ENCODE data around the gene CFL2. TPM values are rescaled to one million over a fixed set of nuclear protein-coding genes. Genes with fewer than 3 reads are reported as not detected.
A peak's percentile ranks its signal among the peaks of the same experiment; 100 is the strongest.

Gene CFL2
- total RNA-seq (10 to 100 TPM in 4 of 5 experiments, 1 to 10 TPM in 1; 5.2 to 34.2 (median 11.7) TPM), polyA plus RNA-seq (1 to 10 TPM; 3.6 to 6.3 TPM), total RNA-seq (61.5 reads per million, percentile 75 among the genes with 10 or more reads in this experiment)

DNA sequence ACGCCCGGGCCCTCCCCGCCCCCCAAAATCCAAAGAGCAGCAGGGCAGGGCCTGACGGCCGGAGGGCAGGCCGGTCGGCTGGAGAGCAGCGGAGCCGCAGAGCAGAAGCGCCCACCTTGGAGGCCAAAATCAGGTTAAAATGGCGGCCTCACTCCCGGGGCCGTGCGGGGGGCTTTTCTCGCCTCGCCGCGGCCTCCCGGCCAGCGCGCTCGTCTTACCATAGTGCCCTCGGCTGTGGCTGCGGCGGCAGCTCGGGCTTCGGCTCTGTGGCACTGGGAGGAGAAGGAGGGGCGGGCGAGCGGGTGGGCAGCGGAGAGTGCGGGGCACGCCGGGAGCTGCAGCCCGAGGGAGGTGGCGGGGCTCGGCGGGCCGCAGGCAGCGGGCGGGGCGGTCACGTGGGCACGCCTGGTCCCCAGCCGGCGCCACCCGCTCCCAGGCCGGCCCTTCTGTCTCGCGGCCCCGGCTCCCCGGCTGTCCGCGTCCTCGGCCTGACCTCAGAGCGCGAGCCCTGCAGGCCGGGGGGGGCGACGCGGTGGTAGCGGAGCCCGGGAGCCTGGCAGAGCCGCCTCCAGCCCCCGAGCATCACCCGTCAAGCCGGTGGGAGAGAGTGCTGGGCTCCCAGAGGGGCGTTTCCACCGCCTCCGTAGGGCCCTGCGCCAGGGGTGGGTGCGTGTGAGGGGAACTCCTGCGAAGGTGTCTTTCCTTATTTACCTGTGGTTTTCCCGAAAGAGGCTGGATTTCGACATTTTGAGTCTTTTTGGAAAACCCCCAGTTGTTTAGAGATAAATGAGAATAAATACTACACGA lies at the start of gene CFL2:
CFL2 (minus strand) TSS at position 274 of the 807 bp plus-strand sequence; CDS start at position 221, 53 bp downstream.
- peaks cover 0 to 5% (median 0%) of the 10 kb centered on the region in 5 donors for H3K36me3 Mint-ChIP-seq
- Histone ChIP-seq H3K27me3 (ENCODE audit: control insufficient read depth in 2 of 2, insufficient read depth in 2 of 2, low read length in 2 of 2) (no peaks in the 10 kb centered on the region), H3K9me3 (ENCODE audit: control insufficient read depth in 2 of 3, low read length in 3 of 3) (no peaks in the 10 kb centered on the region), H3K4me3 (ENCODE audit: low read length) (peak within 1 kb of the TSS; percentile 62), H3K36me3 (ENCODE audit: control insufficient read depth in 2 of 3, insufficient read depth in 3 of 3, low read length in 3 of 3) (peaks cover 0 to 3% (median 0%) of the 10 kb centered on the region in 3 experiments), H3K4me1 (ENCODE audit: control insufficient read depth in 2 of 2, insufficient read depth in 2 of 2, low read length in 2 of 2) (peaks cover 4 to 6% of the 10 kb centered on the region in 2 donors), H3K27ac (ENCODE audit: low read depth, low read length) (peak within 1 kb of the TSS; percentile 93)
- no peaks in the 10 kb centered on the region for H3K9me3 Mint-ChIP-seq
- CTCF ChIA-PET = no interaction called here
- H3K4me3 Mint-ChIP-seq = peak within 1 kb of the TSS; percentile 89 to 97 (median 92)
- peaks cover 8 to 39% (median 27%) of the 10 kb centered on the region in 7 donors for H3K4me1 Mint-ChIP-seq
- DNase-seq (peak; percentile 41 to 85 (median 54)), ATAC-seq (peak; percentile 86)
- H3K27ac Mint-ChIP-seq = peak within 1 kb of the TSS; percentile 85 to 95 (median 92)
- POLR2A ChIA-PET = interaction anchor here (0.6 to 1.6 kb wide), 4 partner anchors 10 to 408 kb away, joined by 3 to 5 read pairs (median 4); partner anchors contain the start of genes PPP2R3C and PRORP
- intact Hi-C loops (cut with micrococcal nuclease) = loop anchor here (1.0 to 10.0 kb wide), 11 partner anchors 22 to 1093 kb away; partner anchors contain the start of genes SRP54 (in 2 of the 2), EAPP (in 1 of the 2), FAM177A1 (in 1 of the 2) and NFKBIA (in 1 of the 2)
- H3K27me3 Mint-ChIP-seq = peaks cover 0 to 20% (median 0%) of the 10 kb centered on the region in 5 donors

DNA sequence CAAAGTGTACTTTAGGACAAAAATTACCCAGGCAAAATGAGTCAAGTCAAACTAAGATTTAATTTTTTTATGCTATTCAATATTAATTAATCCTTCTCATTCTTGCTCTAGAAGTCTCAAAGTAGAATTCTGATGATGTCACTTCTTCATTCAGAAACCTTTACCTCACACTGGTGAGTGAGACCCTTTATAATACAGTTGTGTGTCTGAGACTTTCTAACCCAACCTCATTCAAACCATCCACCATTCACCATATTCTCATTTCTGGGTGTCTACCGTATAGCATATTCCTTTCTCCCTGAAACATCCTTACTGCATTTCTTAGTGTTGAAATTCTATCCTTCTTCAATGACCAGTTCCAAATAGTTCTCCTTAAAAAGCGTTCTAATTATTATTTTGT lies 40.8 kb upstream of the CFL2 start:
- H3K27me3 ChIP-seq (ENCODE audit: control insufficient read depth in 2 of 2, insufficient read depth in 2 of 2, low read length in 2 of 2) = no peaks in the 10 kb centered on the region
- H3K9me3 ChIP-seq (ENCODE audit: control insufficient read depth in 2 of 3, low read length in 3 of 3) = no peaks in the 10 kb centered on the region
- CTCF ChIA-PET = no interaction called here
- H3K9me3 Mint-ChIP-seq = no peaks in the 10 kb centered on the region
- H3K36me3 Mint-ChIP-seq = peaks cover 0 to 35% (median 16%) of the 10 kb centered on the region in 5 donors
- no peak overlapping the region for H3K27ac ChIP-seq (ENCODE audit: low read depth, low read length)
- H3K27ac Mint-ChIP-seq = peak overlapping the region in 2 of 9 donors; percentile 3 to 19
- DNase-seq = no peak
- H3K27me3 Mint-ChIP-seq = no peaks in the 10 kb centered on the region
- H3K4me1 ChIP-seq (ENCODE audit: control insufficient read depth in 2 of 2, insufficient read depth in 2 of 2, low read length in 2 of 2) = no peaks in the 10 kb centered on the region
- POLR2A ChIA-PET = no interaction called here
- no peak overlapping the region for H3K4me3 Mint-ChIP-seq
- H3K4me3 ChIP-seq (ENCODE audit: low read length) = no peak overlapping the region
- no peak for ATAC-seq
- no peaks in the 10 kb centered on the region for H3K4me1 Mint-ChIP-seq
- H3K36me3 ChIP-seq (ENCODE audit: control insufficient read depth in 2 of 3, insufficient read depth in 3 of 3, low read length in 3 of 3) = peaks cover 0 to 39% (median 8%) of the 10 kb centered on the region in 3 experiments
- intact Hi-C loops (cut with micrococcal nuclease) = no loop called here

DNA sequence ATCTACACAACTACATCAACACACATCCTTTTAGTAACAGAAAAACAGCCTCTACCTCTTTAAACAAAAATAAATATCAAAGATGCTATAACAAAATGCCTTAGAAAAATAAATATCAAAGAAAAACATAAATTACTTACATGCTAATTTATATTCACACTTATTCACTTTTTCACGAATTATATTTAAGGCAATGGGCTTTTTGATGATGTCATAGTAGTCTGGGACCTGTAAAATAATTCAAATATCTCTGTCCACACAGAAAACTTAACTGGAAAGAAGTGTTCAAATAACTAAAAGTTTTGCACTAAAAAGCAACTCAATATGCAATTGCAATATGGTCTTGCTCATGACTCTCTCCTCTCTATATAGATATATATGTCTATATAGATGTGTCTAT lies 40.3 kb upstream of the CFL2 start:
- H3K4me1 ChIP-seq (ENCODE audit: control insufficient read depth in 2 of 2, insufficient read depth in 2 of 2, low read length in 2 of 2) = no peaks in the 10 kb centered on the region
- H3K4me3 ChIP-seq (ENCODE audit: low read length) = no peak overlapping the region
- intact Hi-C loops (cut with micrococcal nuclease) = no loop called here
- peaks cover 0 to 33% (median 8%) of the 10 kb centered on the region in 3 experiments for H3K36me3 ChIP-seq (ENCODE audit: control insufficient read depth in 2 of 3, insufficient read depth in 3 of 3, low read length in 3 of 3)
- Mint-ChIP-seq H3K36me3 (peaks cover 0 to 33% (median 17%) of the 10 kb centered on the region in 5 donors), H3K4me3 (no peak overlapping the region), H3K27me3 (no peaks in the 10 kb centered on the region), H3K27ac (peak overlapping the region in 3 of 9 donors; percentile 28 to 72 (median 48)), H3K9me3 (no peaks in the 10 kb centered on the region), H3K4me1 (no peaks in the 10 kb centered on the region)
- ATAC-seq (no peak), DNase-seq (no peak)
- no peaks in the 10 kb centered on the region for H3K27me3 ChIP-seq (ENCODE audit: control insufficient read depth in 2 of 2, insufficient read depth in 2 of 2, low read length in 2 of 2)
- ChIA-PET CTCF (no interaction called here), POLR2A (no interaction called here)
- no peaks in the 10 kb centered on the region for H3K9me3 ChIP-seq (ENCODE audit: control insufficient read depth in 2 of 3, low read length in 3 of 3)
- H3K27ac ChIP-seq (ENCODE audit: low read depth, low read length) = no peak overlapping the region

DNA sequence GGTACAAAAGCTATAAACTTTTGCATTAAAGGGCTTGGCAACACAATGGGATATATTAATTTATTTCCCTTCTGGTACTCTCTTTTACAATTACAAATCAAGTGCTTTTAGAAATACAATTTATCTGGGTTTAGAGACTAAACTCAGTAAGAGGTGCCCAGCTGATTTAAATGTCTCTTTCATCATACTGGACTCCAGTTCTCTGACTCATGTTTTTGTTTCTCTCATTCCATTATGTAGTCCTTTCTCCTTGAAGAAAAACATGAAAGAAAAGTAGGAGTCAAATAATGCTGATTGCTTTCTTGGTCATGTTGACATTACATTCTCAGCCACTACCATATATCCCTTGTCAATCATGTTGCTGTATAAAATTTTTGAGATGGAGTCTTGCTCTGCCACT lies 36.3 kb upstream of the CFL2 start:
- Histone ChIP-seq H3K36me3 (ENCODE audit: control insufficient read depth in 2 of 3, insufficient read depth in 3 of 3, low read length in 3 of 3) (peaks cover 0 to 13% (median 0%) of the 10 kb centered on the region in 3 experiments), H3K9me3 (ENCODE audit: control insufficient read depth in 2 of 3, low read length in 3 of 3) (no peaks in the 10 kb centered on the region), H3K4me1 (ENCODE audit: control insufficient read depth in 2 of 2, insufficient read depth in 2 of 2, low read length in 2 of 2) (no peaks in the 10 kb centered on the region), H3K27me3 (ENCODE audit: control insufficient read depth in 2 of 2, insufficient read depth in 2 of 2, low read length in 2 of 2) (no peaks in the 10 kb centered on the region), H3K4me3 (ENCODE audit: low read length) (no peak overlapping the region), H3K27ac (ENCODE audit: low read depth, low read length) (no peak overlapping the region)
- Mint-ChIP-seq H3K27me3 (no peaks in the 10 kb centered on the region), H3K4me1 (no peaks in the 10 kb centered on the region), H3K4me3 (no peak overlapping the region), H3K9me3 (no peaks in the 10 kb centered on the region), H3K36me3 (peaks cover 0 to 19% (median 10%) of the 10 kb centered on the region in 5 donors), H3K27ac (no peak overlapping the region)
- DNase-seq (no peak), ATAC-seq (no peak)
- CTCF ChIA-PET = interaction anchor here (0.7 kb wide), 1 partner anchor 255 kb away, joined by 3 read pairs; no protein-coding TSS in a partner anchor
- POLR2A ChIA-PET = no interaction called here
- intact Hi-C loops (cut with micrococcal nuclease) = no loop called here

DNA sequence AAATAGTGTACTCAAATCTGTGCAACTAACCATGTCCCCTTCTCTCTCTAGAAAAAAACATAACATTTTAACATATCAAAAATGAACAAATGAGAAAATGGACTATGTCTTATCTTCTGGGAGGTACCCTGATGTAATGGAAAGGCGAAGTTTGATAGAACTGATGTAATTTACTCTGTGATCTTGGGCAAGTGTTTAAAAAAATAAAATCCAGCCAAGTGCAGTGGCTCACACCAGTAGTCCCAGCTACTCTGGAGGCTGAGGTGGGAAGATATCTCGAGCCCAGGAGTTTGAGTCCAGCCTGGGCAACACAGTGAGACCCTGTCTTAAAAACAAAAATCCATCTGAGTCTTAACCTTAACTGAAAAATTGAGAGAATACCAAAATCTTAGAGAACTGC lies 35.8 kb upstream of the CFL2 start:
- H3K9me3 Mint-ChIP-seq = no peaks in the 10 kb centered on the region
- H3K4me3 Mint-ChIP-seq = no peak overlapping the region
- Histone ChIP-seq H3K36me3 (ENCODE audit: control insufficient read depth in 2 of 3, insufficient read depth in 3 of 3, low read length in 3 of 3) (peaks cover 0 to 9% (median 0%) of the 10 kb centered on the region in 3 experiments), H3K4me3 (ENCODE audit: low read length) (no peak overlapping the region), H3K27me3 (ENCODE audit: control insufficient read depth in 2 of 2, insufficient read depth in 2 of 2, low read length in 2 of 2) (no peaks in the 10 kb centered on the region), H3K4me1 (ENCODE audit: control insufficient read depth in 2 of 2, insufficient read depth in 2 of 2, low read length in 2 of 2) (no peaks in the 10 kb centered on the region), H3K9me3 (ENCODE audit: control insufficient read depth in 2 of 3, low read length in 3 of 3) (no peaks in the 10 kb centered on the region), H3K27ac (ENCODE audit: low read depth, low read length) (no peak overlapping the region)
- ChIA-PET CTCF (interaction anchor here (0.7 kb wide), 1 partner anchor 256 kb away, joined by 3 read pairs; no protein-coding TSS in a partner anchor), POLR2A (no interaction called here)
- H3K27me3 Mint-ChIP-seq = no peaks in the 10 kb centered on the region
- no peak for DNase-seq
- no peak for ATAC-seq
- intact Hi-C loops (cut with micrococcal nuclease) = no loop called here
- peaks cover 0 to 15% (median 9%) of the 10 kb centered on the region in 5 donors for H3K36me3 Mint-ChIP-seq
- H3K4me1 Mint-ChIP-seq = no peaks in the 10 kb centered on the region
- H3K27ac Mint-ChIP-seq = no peak overlapping the region

DNA sequence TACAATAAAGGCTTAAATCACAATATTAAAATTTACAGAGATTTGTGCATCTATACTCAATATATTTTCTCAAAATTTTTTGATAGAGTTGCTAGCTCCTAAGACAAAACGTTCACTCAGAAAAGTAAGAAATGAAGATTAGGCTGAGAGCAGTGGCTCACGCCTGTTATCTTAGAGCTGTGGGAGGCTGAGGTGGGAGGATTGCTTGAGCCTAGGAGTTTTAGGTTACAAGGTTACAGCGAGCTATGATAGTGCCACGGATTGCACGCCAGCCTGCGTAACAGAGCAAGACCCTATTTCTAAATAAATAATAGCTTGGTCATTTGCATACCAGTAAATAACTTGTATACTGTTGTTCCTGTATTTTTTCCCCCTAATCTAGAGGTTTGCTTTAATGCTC lies 35.0 kb upstream of the CFL2 start:
- no peaks in the 10 kb centered on the region for H3K9me3 ChIP-seq (ENCODE audit: control insufficient read depth in 2 of 3, low read length in 3 of 3)
- H3K4me1 Mint-ChIP-seq = no peaks in the 10 kb centered on the region
- no peaks in the 10 kb centered on the region for H3K9me3 Mint-ChIP-seq
- no peaks in the 10 kb centered on the region for H3K27me3 ChIP-seq (ENCODE audit: control insufficient read depth in 2 of 2, insufficient read depth in 2 of 2, low read length in 2 of 2)
- DNase-seq (no peak), ATAC-seq (no peak)
- no peaks in the 10 kb centered on the region for H3K4me1 ChIP-seq (ENCODE audit: control insufficient read depth in 2 of 2, insufficient read depth in 2 of 2, low read length in 2 of 2)
- peaks cover 0 to 7% (median 0%) of the 10 kb centered on the region in 3 experiments for H3K36me3 ChIP-seq (ENCODE audit: control insufficient read depth in 2 of 3, insufficient read depth in 3 of 3, low read length in 3 of 3)
- no peak overlapping the region for H3K4me3 Mint-ChIP-seq
- H3K27ac ChIP-seq (ENCODE audit: low read depth, low read length) = no peak overlapping the region
- no peak overlapping the region for H3K4me3 ChIP-seq (ENCODE audit: low read length)
- CTCF ChIA-PET = interaction anchor here (0.6 kb wide), 1 partner anchor 161 kb away, joined by 3 read pairs; no protein-coding TSS in a partner anchor
- no peak overlapping the region for H3K27ac Mint-ChIP-seq
- peaks cover 0 to 10% (median 9%) of the 10 kb centered on the region in 5 donors for H3K36me3 Mint-ChIP-seq
- POLR2A ChIA-PET = no interaction called here
- no peaks in the 10 kb centered on the region for H3K27me3 Mint-ChIP-seq
- intact Hi-C loops (cut with micrococcal nuclease) = no loop called here

All from naive thymus-derived CD4-positive, alpha-beta T cell (primary cell).